ENCODE measurements around the gene NT5DC4. TPM values are rescaled to one million over a fixed set of nuclear protein-coding genes. Genes with fewer than 3 reads are reported as not detected.

Gene NT5DC4
- total and polyA plus RNA-seq, 2 of the 8 experiments (the other 6 are each of a cell fraction or from before 2014, with no cell fraction given), result not detected

DNA sequence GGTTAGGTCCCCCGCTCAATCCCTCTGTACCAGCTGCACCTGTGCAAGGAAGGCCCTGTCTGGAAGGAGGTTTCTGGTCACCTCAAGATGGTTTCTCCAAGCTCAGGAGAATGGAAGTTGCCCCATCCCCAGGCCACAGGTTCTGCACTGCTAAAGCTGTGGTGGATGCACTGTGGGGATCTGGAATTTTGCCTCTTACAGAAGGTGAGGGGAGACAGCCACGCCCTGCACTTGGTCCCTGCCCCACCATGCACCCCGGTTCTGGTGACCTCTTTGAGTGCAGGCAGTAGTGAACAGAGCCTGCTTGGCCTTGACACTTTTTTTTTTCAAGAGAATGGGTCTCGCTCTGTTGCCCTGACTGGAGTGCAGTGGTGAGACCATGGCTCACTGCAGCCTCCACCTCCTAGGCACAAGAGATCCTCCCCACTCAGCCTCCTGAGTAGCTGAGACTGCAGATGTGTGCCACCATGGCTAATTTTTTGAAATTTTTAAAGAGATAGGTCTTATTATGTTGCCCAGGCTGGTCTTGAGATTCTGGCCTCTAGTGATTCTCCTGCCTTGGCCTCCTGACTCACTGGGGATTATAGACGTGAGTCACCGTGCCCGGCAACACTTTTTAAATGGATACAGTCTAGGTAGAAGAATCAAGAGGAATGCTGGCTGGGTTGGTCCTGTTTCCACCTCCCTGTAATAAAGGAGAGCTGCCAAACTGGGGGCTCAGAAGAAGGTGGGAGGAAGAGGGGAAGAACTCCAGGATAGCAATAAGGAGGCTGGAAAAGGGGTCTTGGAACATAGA lies 5.8 kb upstream of the NT5DC4 start:
- H3K56ac ChIP-seq (replicated peaks; ENCODE audit: insufficient read length, low read depth, low read length), result no peak overlapping the region
- H4K8ac ChIP-seq (ENCODE audit: extremely low read depth, insufficient read depth, low read length), result no peak overlapping the region
- no peaks in the 10 kb centered on the region for H3K36me3 ChIP-seq (ENCODE audit: control insufficient read depth in 2 of 4, insufficient read depth in 4 of 4, low read length in 3 of 4)
- H3K14ac ChIP-seq (ENCODE audit: insufficient read length), result no peak overlapping the region
- no peak overlapping the region for H2BK15ac ChIP-seq (ENCODE audit: low read length)
- no peak overlapping the region for H2BK12ac ChIP-seq (ENCODE audit: low read depth, low read length)
- no peaks in the 10 kb centered on the region for H3K23me2 ChIP-seq (ENCODE audit: low read depth, low read length)
- H4K5ac ChIP-seq (ENCODE audit: insufficient read length, low read depth, low read length), result no peak overlapping the region
- no peak overlapping the region for H4K91ac ChIP-seq (replicated peaks; ENCODE audit: insufficient read length, low read length)
- no peak overlapping the region for H3K18ac ChIP-seq (ENCODE audit: extremely low read depth, low read length)
- H2AFZ ChIP-seq (ENCODE audit: low read length), result no peak overlapping the region
- no peak overlapping the region for H2BK120ac ChIP-seq (replicated peaks; ENCODE audit: low read depth, low read length)
- H3K79me1 ChIP-seq (ENCODE audit: low read depth, low read length), result no peaks in the 10 kb centered on the region
- no peaks in the 10 kb centered on the region; a peak in 1 of 7 replicates for H3K4me1 ChIP-seq (replicated peaks in 1 of 4; ENCODE audit: control insufficient read depth in 3 of 4, insufficient read depth in 4 of 4, low read length in 3 of 4)
- no peaks in the 10 kb centered on the region for H3K79me2 ChIP-seq (ENCODE audit: control insufficient read depth in 1 of 2, insufficient read depth in 2 of 2, low read length in 2 of 2)
- ChIA-PET POLR2A (ENCODE audit: partially characterized antibody) (interaction anchor here (1.0 kb wide), 1 partner anchor 130 kb away, joined by 3 read pairs; no protein-coding TSS in a partner anchor), CTCF (ENCODE audit: partially characterized antibody) (interaction anchor here (4.8 kb wide), 1 partner anchor 12 kb away, joined by 29 read pairs; no protein-coding TSS in a partner anchor)
- H3K9ac ChIP-seq (replicated peaks in 1 of 4; ENCODE audit: extremely low read depth in 1 of 4, low read depth in 3 of 4, low read length in 3 of 4), result no peak overlapping the region
- no peak overlapping the region for H3K4ac ChIP-seq (replicated peaks; ENCODE audit: insufficient read length, low read depth, low read length)
- H4K20me1 ChIP-seq (replicated peaks in 1 of 2; ENCODE audit: control insufficient read depth in 1 of 2, insufficient read depth in 2 of 2, low read length in 2 of 2), result no peaks in the 10 kb centered on the region
- 82% methylated on average over 7 of the region's 7 CpGs; no CpG with 5 or more reads in 1 of the 2 experiments for WGBS, 2 experiments (ENCODE audit: extremely low coverage in 1 of 2, insufficient coverage in 1 of 2, insufficient read length in 1 of 2, insufficient replicate concordance in 2 of 2, low coverage in 1 of 2, low lambda C conversion rate in 2 of 2, missing lambda C conversion rate in 1 of 2)
- H3K27me3 ChIP-seq (replicated peaks in 1 of 4; ENCODE audit: control insufficient read depth in 3 of 4, extremely low read depth in 1 of 4, insufficient read depth in 3 of 4, low read length in 3 of 4), result no peaks in the 10 kb centered on the region
- no peak overlapping the region for H2BK20ac ChIP-seq (ENCODE audit: low read length)
- H2BK5ac ChIP-seq (ENCODE audit: low read depth, low read length), result no peak overlapping the region
- H3K4me3 ChIP-seq (ENCODE audit: extremely low read depth in 1 of 4, insufficient read depth in 2 of 4, low read depth in 3 of 4, low read length in 4 of 4), result no peak overlapping the region
- no peak overlapping the region for H3K23ac ChIP-seq (ENCODE audit: insufficient read length)
- no peak overlapping the region for H3K4me2 ChIP-seq (ENCODE audit: insufficient read depth in 1 of 2, low read depth in 2 of 2, low read length in 2 of 2)
- H3K27ac ChIP-seq (ENCODE audit: low read depth, low read length), result no peak overlapping the region
- H3K9me3 ChIP-seq (ENCODE audit: insufficient read depth in 2 of 2, low read depth in 1 of 2, low read length in 1 of 2), result no peaks in the 10 kb centered on the region
- no peak overlapping the region for H2AK5ac ChIP-seq (ENCODE audit: low read depth, low read length)
- DNase-seq (ENCODE audit: low read depth in 1 of 2, low spot score in 2 of 2) (no peak), FAIRE-seq (no peak)
- no peak for TF ChIP-seq PHF8 (conservative IDR thresholded peaks at IDR 0.05; ENCODE audit: low read depth, low read length)
- TF ChIP-seq ZNF274 (IDR thresholded peaks at IDR 0.05; ENCODE audit: borderline replicate concordance, extremely low read depth, low read length), result no peak
- TF ChIP-seq KDM4A (IDR thresholded peaks at IDR 0.05; ENCODE audit: low read depth, low read length, severe bottlenecking), result no peak
- TF ChIP-seq POLR2A (IDR thresholded peaks at IDR 0.05; ENCODE audit: control extremely low read depth in 1 of 2, low read depth in 2 of 2, low read length in 2 of 2), result no peak
- TF ChIP-seq, protein P1, sequence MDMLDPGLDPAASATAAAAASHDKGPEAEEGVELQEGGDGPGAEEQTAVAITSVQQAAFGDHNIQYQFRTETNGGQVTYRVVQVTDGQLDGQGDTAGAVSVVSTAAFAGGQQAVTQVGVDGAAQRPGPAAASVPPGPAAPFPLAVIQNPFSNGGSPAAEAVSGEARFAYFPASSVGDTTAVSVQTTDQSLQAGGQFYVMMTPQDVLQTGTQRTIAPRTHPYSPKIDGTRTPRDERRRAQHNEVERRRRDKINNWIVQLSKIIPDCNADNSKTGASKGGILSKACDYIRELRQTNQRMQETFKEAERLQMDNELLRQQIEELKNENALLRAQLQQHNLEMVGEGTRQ (IDR thresholded peaks at IDR 0.05; ENCODE audit: low read length), result no peak
- no peak for TF ChIP-seq YY1 (IDR thresholded peaks at IDR 0.05; ENCODE audit: low read depth, low read length)
- no peak for TF ChIP-seq SP4 (IDR thresholded peaks at IDR 0.05; ENCODE audit: low read length)
- no peak for TF ChIP-seq SRF (IDR thresholded peaks at IDR 0.05; ENCODE audit: low read depth, low read length)
- TF ChIP-seq BCL11A (IDR thresholded peaks at IDR 0.05; ENCODE audit: low read depth in 2 of 2, low read length in 2 of 2), result no peak
- no peak for TF ChIP-seq SIX5 (IDR thresholded peaks at IDR 0.05; ENCODE audit: low read depth, low read length)
- no peak for TF ChIP-seq TAF1 (IDR thresholded peaks at IDR 0.05; ENCODE audit: low read depth, low read length)
- TF ChIP-seq EZH2 (IDR thresholded peaks at IDR 0.05; ENCODE audit: low read depth, low read length, severe bottlenecking), result no peak
- TF ChIP-seq BACH1 (IDR thresholded peaks at IDR 0.05; ENCODE audit: low read length), result no peak

Data from H1 (cell line).